Neuron (in vitro differentiated cells): ENCODE results near the gene SRP54.
A peak's percentile ranks its signal among the peaks of the same experiment; 100 is the strongest.

Experiments used
- H2AFZ ChIP-seq: one replicate; pipeline ENCODE4 v1.6.1; 2013; ENCODE audit warnings: low read depth, mild to moderate bottlenecking, inconsistent platforms, low read length, moderate library complexity
- H3K27me3 ChIP-seq: one replicate; pipeline ENCODE4 v1.6.1; 2013; ENCODE audit warnings: low read length; ENCODE audit not compliant: insufficient read depth
- H3K36me3 ChIP-seq: one replicate; pipeline ENCODE4 v1.6.1; 2013; ENCODE audit warnings: low read length; ENCODE audit not compliant: insufficient read depth
- H3K4me1 ChIP-seq: one replicate; pipeline ENCODE4 v1.6.1; 2013; ENCODE audit warnings: low read length; ENCODE audit not compliant: insufficient read depth
- H3K4me3 ChIP-seq: 2 replicates; pipeline ENCODE4 v1.5.1; 2013; ENCODE audit warnings: mild to moderate bottlenecking, low read length, moderate library complexity
- H3K9me3 ChIP-seq: one replicate; pipeline ENCODE4 v1.6.1; 2013; ENCODE audit warnings: low read length

The SRP54 gene

GRCh38 chr14:34965912-34966311, 16.9 kb upstream of the SRP54 start:
- Histone ChIP-seq H3K9me3 (no peaks in the 10 kb centered on the region), H3K27me3 (no peaks in the 10 kb centered on the region), H2AFZ (no peak overlapping the region), H3K4me1 (no peaks in the 10 kb centered on the region), H3K36me3 (peaks cover 5% of the 10 kb centered on the region), H3K4me3 (no peak overlapping the region)

DNA sequence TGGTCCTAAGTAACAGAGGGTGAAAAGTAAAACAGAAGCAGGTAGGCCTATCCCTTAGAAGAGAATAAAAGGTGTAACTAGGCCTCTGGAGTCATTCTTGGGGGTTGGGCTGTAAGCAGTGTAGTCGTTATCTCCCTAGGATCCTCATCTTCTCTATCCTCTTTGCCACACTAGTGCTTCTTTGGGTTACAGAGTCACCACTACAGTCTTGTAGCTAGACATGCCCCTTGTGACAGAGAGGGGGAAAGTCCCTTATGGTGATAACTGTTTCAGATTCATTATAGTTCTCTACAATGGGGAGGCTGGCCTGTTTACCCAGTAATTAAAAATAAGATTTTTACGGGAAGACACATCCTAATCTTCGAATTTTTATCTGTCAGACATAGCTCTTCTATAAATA, 16.4 kb upstream of the SRP54 start:
- H3K36me3 ChIP-seq, result peaks cover 5% of the 10 kb centered on the region
- H3K4me1 ChIP-seq, result no peaks in the 10 kb centered on the region
- H3K9me3 ChIP-seq, result no peaks in the 10 kb centered on the region
- no peak overlapping the region for H2AFZ ChIP-seq
- H3K4me3 ChIP-seq, result no peak overlapping the region
- H3K27me3 ChIP-seq, result no peaks in the 10 kb centered on the region

DNA sequence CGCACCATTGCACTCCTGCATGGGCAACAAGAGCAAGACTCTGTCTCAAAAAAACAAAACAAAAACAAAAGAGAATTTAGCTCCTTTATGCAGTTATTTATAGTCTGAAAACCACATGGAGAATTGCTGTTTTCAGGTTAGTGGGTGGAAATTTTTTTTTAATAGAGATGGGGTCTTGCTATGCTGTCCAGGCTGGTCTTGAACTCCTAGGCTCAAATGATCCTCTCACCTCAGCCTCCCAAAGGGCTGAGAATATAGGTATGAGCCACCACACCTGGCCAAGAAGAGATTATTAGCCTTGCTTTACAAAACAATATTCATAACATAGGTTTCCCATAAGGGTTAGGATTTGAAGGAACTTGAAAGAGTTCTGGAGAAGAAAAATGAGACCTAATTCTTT, 12.1 kb upstream of the SRP54 start:
- H3K27me3 ChIP-seq, result no peaks in the 10 kb centered on the region

DNA sequence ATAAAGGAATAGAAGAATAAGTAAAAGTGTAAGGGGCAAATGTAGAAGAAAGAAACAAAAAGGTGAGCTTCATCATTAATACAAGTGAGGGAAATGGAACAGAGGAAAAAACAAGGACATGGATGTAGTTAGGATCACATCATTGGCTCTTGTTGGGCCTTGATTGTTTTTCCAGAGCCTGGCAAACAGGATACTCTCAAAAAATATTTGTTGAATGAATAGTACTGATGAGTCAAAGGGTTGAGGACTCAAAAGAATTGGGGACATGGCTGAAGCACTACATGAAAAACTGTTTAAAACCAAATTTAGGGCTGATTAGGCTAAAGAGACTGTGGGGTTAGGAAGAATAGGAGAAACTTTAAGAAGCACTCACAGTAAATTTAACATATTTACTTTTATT, 11.4 kb upstream of the SRP54 start:
- Histone ChIP-seq H3K9me3 (no peaks in the 10 kb centered on the region), H3K27me3 (no peaks in the 10 kb centered on the region), H3K4me1 (no peaks in the 10 kb centered on the region), H3K4me3 (no peak overlapping the region), H3K36me3 (peaks cover 5% of the 10 kb centered on the region), H2AFZ (no peak overlapping the region)

More for the DNA sequence above, 12.1 kb upstream of the SRP54 start:
- no peak overlapping the region for H2AFZ ChIP-seq
- H3K4me3 ChIP-seq, result no peak overlapping the region
- H3K4me1 ChIP-seq, result no peaks in the 10 kb centered on the region
- no peaks in the 10 kb centered on the region for H3K9me3 ChIP-seq
- peaks cover 5% of the 10 kb centered on the region for H3K36me3 ChIP-seq

GRCh38 chr14:34971801-34972200, 11.0 kb upstream of the SRP54 start:
- H3K9me3 ChIP-seq, result no peaks in the 10 kb centered on the region
- H2AFZ ChIP-seq, result no peak overlapping the region
- peaks cover 5% of the 10 kb centered on the region for H3K36me3 ChIP-seq
- no peaks in the 10 kb centered on the region for H3K4me1 ChIP-seq
- no peak overlapping the region for H3K4me3 ChIP-seq
- no peaks in the 10 kb centered on the region for H3K27me3 ChIP-seq

DNA sequence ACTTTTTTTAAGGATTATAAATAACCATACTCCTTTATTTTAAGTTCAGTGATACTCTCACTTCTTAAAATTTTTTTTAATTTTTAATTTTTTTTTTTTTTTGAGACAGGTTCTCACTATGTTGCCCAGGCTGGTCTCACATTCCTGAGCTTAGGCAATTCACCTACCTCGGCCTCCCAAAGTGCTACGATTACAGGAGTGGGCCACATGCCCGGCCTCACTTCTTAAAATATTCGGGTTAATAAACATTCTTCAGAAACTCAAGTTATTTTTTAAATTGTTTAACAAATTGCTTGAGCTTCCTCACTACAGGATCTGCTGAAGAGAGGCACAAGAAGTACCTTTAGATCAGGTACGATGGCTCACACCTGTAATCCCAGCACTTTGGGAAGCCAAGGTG, 4.3 kb upstream of the SRP54 start:
- H2AFZ ChIP-seq, result no peak overlapping the region
- no peaks in the 10 kb centered on the region for H3K27me3 ChIP-seq
- no peaks in the 10 kb centered on the region for H3K36me3 ChIP-seq
- H3K4me1 ChIP-seq, result peaks cover 6% of the 10 kb centered on the region
- no peaks in the 10 kb centered on the region for H3K9me3 ChIP-seq
- H3K4me3 ChIP-seq, result no peak overlapping the region

- Histone ChIP-seq H3K4me3 (peak overlapping the region; percentile 77), H3K4me1 (peaks cover 20% of the 10 kb centered on the region), H3K27me3 (no peaks in the 10 kb centered on the region), H3K9me3 (no peaks in the 10 kb centered on the region), H2AFZ (peak overlapping the region; percentile 70), H3K36me3 (peaks cover 3% of the 10 kb centered on the region)
These were observed 2.4 kb upstream of the SRP54 start for GRCh38 chr14:34980337-34980900.

- Histone ChIP-seq H3K4me3 (peak overlapping the region; percentile 77), H3K36me3 (peaks cover 3% of the 10 kb centered on the region), H3K4me1 (peaks cover 20% of the 10 kb centered on the region), H3K9me3 (no peaks in the 10 kb centered on the region), H2AFZ (peak overlapping the region; percentile 70), H3K27me3 (no peaks in the 10 kb centered on the region)
These were observed 910 bp upstream of the SRP54 start for GRCh38 chr14:34981743-34982420.

DNA sequence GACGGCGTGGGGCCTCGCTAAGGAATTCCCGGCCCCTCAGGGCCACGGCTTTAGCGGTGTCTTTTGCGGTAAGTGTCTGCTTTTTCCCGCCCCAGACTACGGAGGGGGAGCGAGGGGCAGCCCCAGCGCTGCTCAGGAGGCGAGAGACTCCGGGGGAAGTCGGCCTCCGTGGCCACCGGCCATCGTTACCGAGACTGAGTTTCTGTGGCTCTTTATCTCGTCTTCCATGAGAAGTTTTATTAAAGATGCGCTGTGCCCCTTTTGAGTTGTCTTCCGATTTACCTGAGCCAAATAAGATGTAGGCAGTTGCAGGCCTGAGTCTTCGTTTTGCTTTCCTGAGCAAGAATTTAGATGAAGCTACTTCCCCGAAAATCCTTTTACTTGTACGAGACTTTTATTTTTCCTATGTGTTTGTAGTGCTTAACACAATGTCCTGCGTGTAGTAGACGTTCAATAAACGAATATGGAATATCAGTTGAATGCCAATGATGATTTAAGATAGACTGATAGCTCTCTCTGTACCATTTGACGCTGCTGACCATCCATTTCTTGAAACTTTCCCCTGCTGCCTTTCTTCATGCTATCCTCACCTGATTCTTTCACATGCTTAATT, 462 bp downstream of the SRP54 start:
- H3K9me3 ChIP-seq, result no peaks in the 10 kb centered on the region
- peaks cover 3% of the 10 kb centered on the region for H3K36me3 ChIP-seq
- H3K27me3 ChIP-seq, result no peaks in the 10 kb centered on the region
- peaks cover 20% of the 10 kb centered on the region for H3K4me1 ChIP-seq
- peak overlapping the region; percentile 70 for H2AFZ ChIP-seq
- peak overlapping the region; percentile 77 for H3K4me3 ChIP-seq

- peaks cover 3% of the 10 kb centered on the region for H3K36me3 ChIP-seq
- H3K4me1 ChIP-seq, result peaks cover 20% of the 10 kb centered on the region
- no peaks in the 10 kb centered on the region for H3K27me3 ChIP-seq
- peak overlapping the region; percentile 77 for H3K4me3 ChIP-seq
- no peaks in the 10 kb centered on the region for H3K9me3 ChIP-seq
- no peak overlapping the region for H2AFZ ChIP-seq
These were observed 994 bp downstream of the SRP54 start for GRCh38 chr14:34983786-34984185.

- H3K9me3 ChIP-seq, result no peaks in the 10 kb centered on the region
- H3K36me3 ChIP-seq, result peaks cover 3% of the 10 kb centered on the region
- no peaks in the 10 kb centered on the region for H3K27me3 ChIP-seq
- H2AFZ ChIP-seq, result no peak overlapping the region
- peaks cover 18% of the 10 kb centered on the region for H3K4me1 ChIP-seq
- H3K4me3 ChIP-seq, result no peak overlapping the region
These were observed 2.9 kb downstream of the SRP54 start for GRCh38 chr14:34985740-34986139.

DNA sequence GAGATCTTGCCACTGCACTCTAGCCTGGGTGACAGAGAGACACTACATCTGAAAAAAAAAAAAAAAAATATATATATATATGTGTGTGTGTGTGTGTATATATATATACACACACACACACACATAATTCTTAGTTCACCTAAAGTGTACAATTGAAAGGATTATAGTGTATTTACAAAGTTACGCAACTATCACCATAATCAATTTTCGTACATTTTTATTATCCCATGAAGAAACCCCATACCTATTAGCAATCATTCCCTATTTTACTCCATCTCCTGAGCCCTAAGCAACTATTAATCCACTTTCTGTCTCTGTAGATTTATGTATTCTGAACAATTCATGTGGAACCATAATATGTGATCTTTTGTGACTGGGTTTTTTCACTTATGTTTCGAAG, 4.4 kb downstream of the SRP54 start:
- Histone ChIP-seq H3K27me3 (no peaks in the 10 kb centered on the region), H3K9me3 (no peaks in the 10 kb centered on the region), H3K4me1 (peaks cover 15% of the 10 kb centered on the region), H2AFZ (no peak overlapping the region), H3K4me3 (no peak overlapping the region), H3K36me3 (peaks cover 3% of the 10 kb centered on the region)

GRCh38 chr14:34989762-34990161, 7.0 kb downstream of the SRP54 start:
- H3K9me3 ChIP-seq, result no peaks in the 10 kb centered on the region

More at GRCh38 chr14:34989762-34990161, 7.0 kb downstream of the SRP54 start:
- H3K4me3 ChIP-seq, result no peak overlapping the region
- no peaks in the 10 kb centered on the region for H3K27me3 ChIP-seq
- H3K4me1 ChIP-seq, result peaks cover 5% of the 10 kb centered on the region
- peaks cover 3% of the 10 kb centered on the region for H3K36me3 ChIP-seq
- H2AFZ ChIP-seq, result no peak overlapping the region
